ENCODE measurements around the gene ST7L. TPM values are rescaled to one million over a fixed set of nuclear protein-coding genes. Genes with fewer than 3 reads are reported as not detected.

The ST7L gene
- total and polyA plus RNA-seq, 9 of the 15 experiments (the other 6 are each of a cell fraction or from before 2014, with no cell fraction given), result 9.0 to 32.5 (median 26.6) TPM

DNA sequence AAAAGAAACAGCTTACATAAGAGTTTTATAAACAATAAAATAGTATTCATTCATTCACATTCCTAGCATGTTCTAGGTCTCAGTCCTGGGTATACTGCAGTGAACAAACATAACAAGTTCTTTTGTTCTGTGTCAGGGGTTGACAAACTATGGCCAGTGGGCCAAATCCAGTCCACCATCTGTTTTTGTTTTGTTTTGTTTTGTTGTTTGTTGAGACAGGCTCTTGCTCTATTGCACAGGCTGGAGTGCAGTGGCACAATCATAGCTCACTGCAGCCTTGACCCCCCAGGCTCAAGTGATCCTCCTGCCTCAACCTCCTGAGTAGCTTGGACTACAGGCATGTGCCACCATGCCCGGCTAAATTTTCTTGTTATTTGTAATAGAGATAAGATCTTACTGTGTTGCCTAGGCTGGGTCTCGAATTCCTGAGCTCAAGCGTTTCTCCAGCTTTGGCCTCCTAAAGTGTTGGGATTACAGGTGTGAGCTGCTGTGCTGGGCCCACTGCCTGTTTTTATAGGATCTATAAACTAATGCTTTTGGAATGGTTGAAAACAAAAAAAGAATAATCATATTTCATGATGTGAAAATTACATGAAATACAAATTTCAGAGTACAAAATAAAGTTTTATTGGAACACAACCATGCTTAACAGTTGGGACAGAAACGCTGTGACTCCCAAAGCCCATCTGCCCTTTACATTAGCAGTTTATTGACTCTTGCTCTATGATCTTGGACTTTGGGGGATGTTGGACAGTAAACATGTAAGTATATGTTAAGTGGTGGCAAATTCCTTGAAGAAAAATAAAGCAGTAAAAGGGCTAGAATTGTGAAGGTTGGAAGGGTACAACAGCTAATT lies 18.5 kb upstream of the ST7L start:
- Histone ChIP-seq H2AFZ (ENCODE audit: low read depth, low read length) (no peak overlapping the region), H3K4me3 (no peak overlapping the region), H3K27me3 (ENCODE audit: control insufficient read depth in 2 of 2, insufficient read depth in 2 of 2, low read length in 2 of 2) (no peaks in the 10 kb centered on the region), H3K9me1 (ENCODE audit: control insufficient read depth, insufficient read depth, low read length) (no peaks in the 10 kb centered on the region), H3K4me1 (replicated peaks in 1 of 2; ENCODE audit: control insufficient read depth in 2 of 2, insufficient read depth in 2 of 2, low read length in 2 of 2) (peaks cover 18 to 26% of the 10 kb centered on the region in 2 experiments), H3K36me3 (ENCODE audit: control insufficient read depth, insufficient read depth, low read length) (peaks cover 19% of the 10 kb centered on the region; the same call in 1 of the 3 replicates), H4K20me1 (replicated peaks; ENCODE audit: control insufficient read depth, insufficient read depth, low read length) (peaks cover 23% of the 10 kb centered on the region), H3K4me2 (ENCODE audit: insufficient read depth, low read length) (no peak overlapping the region), H3K27ac (ENCODE audit: extremely low read depth, low read depth, low read length) (no peak overlapping the region), H3K9me3 (replicated peaks; ENCODE audit: control insufficient read depth, insufficient read depth, low read depth, low read length) (no peaks in the 10 kb centered on the region), H3K9ac (ENCODE audit: insufficient read depth in 1 of 2, low read depth in 2 of 2, low read length in 2 of 2) (no peak overlapping the region; a peak in 1 of 4 replicates), H3K79me2 (ENCODE audit: control insufficient read depth, insufficient read depth, low read length) (peaks cover 84% of the 10 kb centered on the region)
- FAIRE-seq (no peak), ATAC-seq (no peak), DNase-seq (ENCODE audit: extremely low read depth in 1 of 4, low spot score in 3 of 4) (no peak)
- no TSS peak for BruUV-seq (replicated peaks)
- intact Hi-C loops (cut with micrococcal nuclease) (no loop called here), in situ Hi-C loops (cut with MboI) (no loop called here)
- ChIA-PET CTCF (ENCODE audit: low intra/inter-chr PET ratio) (no interaction called here), POLR2A (interaction anchor here (0.6 to 3.4 kb wide), 10 partner anchors 8 to 46 kb away, joined by 3 to 14 read pairs (median 4); partner anchors contain the start of genes CAPZA1, MOV10 and ST7L)
- TF ChIP-seq GABPB2 (CRISPR knock-in tag; conservative IDR thresholded peaks at IDR 0.05) (no peak), RBM25 (IDR thresholded peaks at IDR 0.05; ENCODE audit: low read depth, low read length, severe bottlenecking) (no peak), PHB2 (IDR thresholded peaks at IDR 0.05; ENCODE audit: low read depth) (no peak), CREB1 (IDR thresholded peaks at IDR 0.05) (no peak), CREB1 (CRISPR knock-in tag; IDR thresholded peaks at IDR 0.05) (no peak), ZNF444 (CRISPR knock-in tag; IDR thresholded peaks at IDR 0.05) (no peak)
- TF ChIP-seq, protein P1, sequence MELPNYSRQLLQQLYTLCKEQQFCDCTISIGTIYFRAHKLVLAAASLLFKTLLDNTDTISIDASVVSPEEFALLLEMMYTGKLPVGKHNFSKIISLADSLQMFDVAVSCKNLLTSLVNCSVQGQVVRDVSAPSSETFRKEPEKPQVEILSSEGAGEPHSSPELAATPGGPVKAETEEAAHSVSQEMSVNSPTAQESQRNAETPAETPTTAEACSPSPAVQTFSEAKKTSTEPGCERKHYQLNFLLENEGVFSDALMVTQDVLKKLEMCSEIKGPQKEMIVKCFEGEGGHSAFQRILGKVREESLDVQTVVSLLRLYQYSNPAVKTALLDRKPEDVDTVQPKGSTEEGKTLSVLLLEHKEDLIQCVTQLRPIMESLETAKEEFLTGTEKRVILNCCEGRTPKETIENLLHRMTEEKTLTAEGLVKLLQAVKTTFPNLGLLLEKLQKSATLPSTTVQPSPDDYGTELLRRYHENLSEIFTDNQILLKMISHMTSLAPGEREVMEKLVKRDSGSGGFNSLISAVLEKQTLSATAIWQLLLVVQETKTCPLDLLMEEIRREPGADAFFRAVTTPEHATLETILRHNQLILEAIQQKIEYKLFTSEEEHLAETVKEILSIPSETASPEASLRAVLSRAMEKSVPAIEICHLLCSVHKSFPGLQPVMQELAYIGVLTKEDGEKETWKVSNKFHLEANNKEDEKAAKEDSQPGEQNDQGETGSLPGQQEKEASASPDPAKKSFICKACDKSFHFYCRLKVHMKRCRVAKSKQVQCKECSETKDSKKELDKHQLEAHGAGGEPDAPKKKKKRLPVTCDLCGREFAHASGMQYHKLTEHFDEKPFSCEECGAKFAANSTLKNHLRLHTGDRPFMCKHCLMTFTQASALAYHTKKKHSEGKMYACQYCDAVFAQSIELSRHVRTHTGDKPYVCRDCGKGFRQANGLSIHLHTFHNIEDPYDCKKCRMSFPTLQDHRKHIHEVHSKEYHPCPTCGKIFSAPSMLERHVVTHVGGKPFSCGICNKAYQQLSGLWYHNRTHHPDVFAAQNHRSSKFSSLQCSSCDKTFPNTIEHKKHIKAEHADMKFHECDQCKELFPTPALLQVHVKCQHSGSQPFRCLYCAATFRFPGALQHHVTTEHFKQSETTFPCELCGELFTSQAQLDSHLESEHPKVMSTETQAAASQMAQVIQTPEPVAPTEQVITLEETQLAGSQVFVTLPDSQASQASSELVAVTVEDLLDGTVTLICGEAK (IDR thresholded peaks at IDR 0.05), result peak; percentile 93
- TF ChIP-seq, protein P1 (CRISPR knock-in tag; IDR thresholded peaks at IDR 0.05), result peak; percentile 82
- TF ChIP-seq, protein P2, sequence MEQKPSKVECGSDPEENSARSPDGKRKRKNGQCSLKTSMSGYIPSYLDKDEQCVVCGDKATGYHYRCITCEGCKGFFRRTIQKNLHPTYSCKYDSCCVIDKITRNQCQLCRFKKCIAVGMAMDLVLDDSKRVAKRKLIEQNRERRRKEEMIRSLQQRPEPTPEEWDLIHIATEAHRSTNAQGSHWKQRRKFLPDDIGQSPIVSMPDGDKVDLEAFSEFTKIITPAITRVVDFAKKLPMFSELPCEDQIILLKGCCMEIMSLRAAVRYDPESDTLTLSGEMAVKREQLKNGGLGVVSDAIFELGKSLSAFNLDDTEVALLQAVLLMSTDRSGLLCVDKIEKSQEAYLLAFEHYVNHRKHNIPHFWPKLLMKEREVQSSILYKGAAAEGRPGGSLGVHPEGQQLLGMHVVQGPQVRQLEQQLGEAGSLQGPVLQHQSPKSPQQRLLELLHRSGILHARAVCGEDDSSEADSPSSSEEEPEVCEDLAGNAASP (IDR thresholded peaks at IDR 0.05), result peak; percentile 18; the same call in 1 of the 2 replicates
- 61% methylated on average over 4 of the region's 4 CpGs for WGBS (ENCODE audit: insufficient coverage, low coverage, missing lambda C conversion rate)

Data from K562 (cell line).